ENCODE data around the gene SPON2.

SPON2 gene

GRCh38 chr4:1208266-1208961 is 36.0 kb upstream of the SPON2 start:
- DNase-seq: no peak

GRCh38 chr4:1207603-1208265 is 35.4 kb upstream of the SPON2 start:
- DNase-seq: no peak

GRCh38 chr4:1207157-1207470 is 34.7 kb upstream of the SPON2 start:
- no peak for DNase-seq

GRCh38 chr4:1206299-1207156 is 34.1 kb upstream of the SPON2 start:
- no peak for DNase-seq

GRCh38 chr4:1205586-1206298 is 33.4 kb upstream of the SPON2 start:
- DNase-seq: no peak

GRCh38 chr4:1204828-1205585 is 32.6 kb upstream of the SPON2 start:
- DNase-seq: no peak

GRCh38 chr4:1204286-1204827 is 32.0 kb upstream of the SPON2 start:
- DNase-seq: no peak

GRCh38 chr4:1203026-1203616 is 30.7 kb upstream of the SPON2 start:
- DNase-seq: no peak

- DNase-seq: no peak
These were observed 30.2 kb upstream of the SPON2 start for GRCh38 chr4:1202526-1203011.

GRCh38 chr4:1201851-1202525 is 29.6 kb upstream of the SPON2 start:
- peak; percentile 95 for DNase-seq

- DNase-seq: peak; percentile 46
These were observed 28.1 kb upstream of the SPON2 start for GRCh38 chr4:1200425-1201035.

GRCh38 chr4:1199556-1200331 is 27.4 kb upstream of the SPON2 start:
- DNase-seq: no peak

- no peak for DNase-seq
These were observed 25.9 kb upstream of the SPON2 start for GRCh38 chr4:1198098-1198844.

GRCh38 chr4:1196421-1197183 is 24.2 kb upstream of the SPON2 start:
- no peak for DNase-seq

- DNase-seq: no peak
These were observed 23.6 kb upstream of the SPON2 start for GRCh38 chr4:1195891-1196401.

- DNase-seq: no peak
These were observed 22.8 kb upstream of the SPON2 start for GRCh38 chr4:1195109-1195671.
